Thyroid gland (tissue), 4 donors: ENCODE results near the gene ZNF511.

ENCODE experiments used
- CTCF ChIP-seq, 6 experiments: fragments of 200-600 bp in 3 of 6; fragments of 450-650 bp in 3 of 6; sonication (generic) in 3 of 6; IDR thresholded peaks; one replicate each; pipeline ENCODE4 v1.5.1; 2016 to 2019; ENCODE audit warnings: antibody characterized with exemption in 6 of 6, mild to moderate bottlenecking in 2 of 6, inconsistent platforms in 1 of 6, moderate library complexity in 1 of 6
- POLR2A ChIP-seq, 2 donors: fragments of 450-650 bp; IDR thresholded peaks; one replicate each; pipeline ENCODE4 v1.6.1; 2017; ENCODE audit warnings: antibody characterized with exemption in 2 of 2, mild to moderate bottlenecking in 2 of 2, moderate library complexity in 1 of 2

GRCh38 chr10:133359972-133360610, 51.4 kb downstream of the ZNF511 start:
- TF ChIP-seq CTCF (IDR thresholded peaks at IDR 0.05) (no peak), POLR2A (IDR thresholded peaks at IDR 0.05) (no peak)
